ENCODE measurements around the gene RRM2.

DNA sequence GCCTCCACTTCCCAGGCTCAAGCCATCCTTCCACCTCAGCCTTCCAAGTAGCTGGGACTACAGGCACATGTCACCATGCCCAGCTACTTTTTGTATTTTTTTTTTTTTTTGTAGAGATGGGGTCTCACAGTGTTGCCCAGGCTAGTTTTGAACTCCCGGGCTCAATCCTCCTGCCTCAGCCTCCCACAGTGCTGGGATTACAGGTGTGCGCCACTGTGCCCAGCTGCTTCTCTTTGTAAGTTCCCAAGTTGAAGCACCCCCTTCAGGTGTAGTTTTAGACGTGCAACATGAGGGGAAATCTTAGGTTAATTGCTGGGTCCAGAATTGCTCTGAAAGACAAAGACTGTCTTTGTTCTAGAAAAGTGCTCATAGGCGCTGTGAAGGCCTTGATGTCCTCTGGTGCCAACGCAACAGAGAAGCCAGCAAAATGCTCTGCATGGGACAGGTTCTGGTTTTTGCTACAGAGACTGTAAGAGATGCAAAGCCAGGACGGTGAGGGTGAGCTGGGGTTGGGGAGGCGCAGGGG is 46.6 kb downstream of the RRM2 start:
- TF ChIP-seq, protein P1, sequence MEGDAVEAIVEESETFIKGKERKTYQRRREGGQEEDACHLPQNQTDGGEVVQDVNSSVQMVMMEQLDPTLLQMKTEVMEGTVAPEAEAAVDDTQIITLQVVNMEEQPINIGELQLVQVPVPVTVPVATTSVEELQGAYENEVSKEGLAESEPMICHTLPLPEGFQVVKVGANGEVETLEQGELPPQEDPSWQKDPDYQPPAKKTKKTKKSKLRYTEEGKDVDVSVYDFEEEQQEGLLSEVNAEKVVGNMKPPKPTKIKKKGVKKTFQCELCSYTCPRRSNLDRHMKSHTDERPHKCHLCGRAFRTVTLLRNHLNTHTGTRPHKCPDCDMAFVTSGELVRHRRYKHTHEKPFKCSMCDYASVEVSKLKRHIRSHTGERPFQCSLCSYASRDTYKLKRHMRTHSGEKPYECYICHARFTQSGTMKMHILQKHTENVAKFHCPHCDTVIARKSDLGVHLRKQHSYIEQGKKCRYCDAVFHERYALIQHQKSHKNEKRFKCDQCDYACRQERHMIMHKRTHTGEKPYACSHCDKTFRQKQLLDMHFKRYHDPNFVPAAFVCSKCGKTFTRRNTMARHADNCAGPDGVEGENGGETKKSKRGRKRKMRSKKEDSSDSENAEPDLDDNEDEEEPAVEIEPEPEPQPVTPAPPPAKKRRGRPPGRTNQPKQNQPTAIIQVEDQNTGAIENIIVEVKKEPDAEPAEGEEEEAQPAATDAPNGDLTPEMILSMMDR (IDR thresholded peaks at IDR 0.05) = no peak
- TF ChIP-seq POLR2A (IDR thresholded peaks at IDR 0.05) = no peak

Data from ovary (tissue), 3 donors.